ENCODE results near the gene SULT4A1.

Gene SULT4A1

GRCh38 chr22:43844560-43845545 is 17.5 kb downstream of the SULT4A1 start:
- TF ChIP-seq, protein P1, sequence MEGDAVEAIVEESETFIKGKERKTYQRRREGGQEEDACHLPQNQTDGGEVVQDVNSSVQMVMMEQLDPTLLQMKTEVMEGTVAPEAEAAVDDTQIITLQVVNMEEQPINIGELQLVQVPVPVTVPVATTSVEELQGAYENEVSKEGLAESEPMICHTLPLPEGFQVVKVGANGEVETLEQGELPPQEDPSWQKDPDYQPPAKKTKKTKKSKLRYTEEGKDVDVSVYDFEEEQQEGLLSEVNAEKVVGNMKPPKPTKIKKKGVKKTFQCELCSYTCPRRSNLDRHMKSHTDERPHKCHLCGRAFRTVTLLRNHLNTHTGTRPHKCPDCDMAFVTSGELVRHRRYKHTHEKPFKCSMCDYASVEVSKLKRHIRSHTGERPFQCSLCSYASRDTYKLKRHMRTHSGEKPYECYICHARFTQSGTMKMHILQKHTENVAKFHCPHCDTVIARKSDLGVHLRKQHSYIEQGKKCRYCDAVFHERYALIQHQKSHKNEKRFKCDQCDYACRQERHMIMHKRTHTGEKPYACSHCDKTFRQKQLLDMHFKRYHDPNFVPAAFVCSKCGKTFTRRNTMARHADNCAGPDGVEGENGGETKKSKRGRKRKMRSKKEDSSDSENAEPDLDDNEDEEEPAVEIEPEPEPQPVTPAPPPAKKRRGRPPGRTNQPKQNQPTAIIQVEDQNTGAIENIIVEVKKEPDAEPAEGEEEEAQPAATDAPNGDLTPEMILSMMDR (IDR thresholded peaks at IDR 0.05; ENCODE audit: insufficient read depth, low read depth, low read length, missing control alignments) = no peak
- no peak for DNase-seq (ENCODE audit: low read depth)
- no peak overlapping the region for H3K4me3 ChIP-seq (ENCODE audit: low read length)

- no peak overlapping the region for H3K4me3 ChIP-seq (ENCODE audit: low read length)
- DNase-seq (ENCODE audit: low read depth) = no peak
- TF ChIP-seq, protein P1 (IDR thresholded peaks at IDR 0.05; ENCODE audit: insufficient read depth, low read depth, low read length, missing control alignments) = no peak
These were observed 18.4 kb downstream of the SULT4A1 start for GRCh38 chr22:43843783-43844530.

GRCh38 chr22:43841742-43842141 is 20.6 kb downstream of the SULT4A1 start:
- DNase-seq (ENCODE audit: low read depth) = no peak
- no peak overlapping the region for H3K4me3 ChIP-seq (ENCODE audit: low read length)
- TF ChIP-seq, protein P1 (IDR thresholded peaks at IDR 0.05; ENCODE audit: insufficient read depth, low read depth, low read length, missing control alignments) = no peak

- TF ChIP-seq, protein P1 (IDR thresholded peaks at IDR 0.05; ENCODE audit: insufficient read depth, low read depth, low read length, missing control alignments) = no peak
- H3K4me3 ChIP-seq (ENCODE audit: low read length) = no peak overlapping the region
- DNase-seq (ENCODE audit: low read depth) = no peak
These were observed 21.5 kb downstream of the SULT4A1 start for GRCh38 chr22:43840851-43841250.

GRCh38 chr22:43840431-43840830 is 21.9 kb downstream of the SULT4A1 start:
- TF ChIP-seq, protein P1 (IDR thresholded peaks at IDR 0.05; ENCODE audit: insufficient read depth, low read depth, low read length, missing control alignments) = no peak
- no peak overlapping the region for H3K4me3 ChIP-seq (ENCODE audit: low read length)
- DNase-seq (ENCODE audit: low read depth) = no peak

DNA sequence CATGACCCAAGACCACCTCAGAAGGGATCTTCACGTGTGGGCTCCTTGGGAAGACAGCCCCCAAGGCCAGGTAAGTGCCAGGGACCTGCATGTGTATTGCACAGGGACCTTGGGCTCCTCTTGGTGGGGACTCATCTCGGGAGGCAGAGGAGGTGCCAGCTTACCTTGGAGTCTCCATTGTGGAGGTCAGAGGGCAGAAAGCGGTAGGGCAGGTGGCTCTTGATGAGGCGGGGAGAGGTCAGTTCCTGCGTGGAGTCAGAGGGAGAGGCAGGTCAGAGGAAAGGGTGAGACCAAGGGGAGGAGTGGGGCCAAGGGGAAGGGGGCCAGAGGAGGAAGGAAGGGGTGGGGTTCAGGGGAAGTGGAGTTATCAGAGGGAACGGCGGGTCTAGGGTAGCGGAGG is 22.5 kb downstream of the SULT4A1 start:
- DNase-seq (ENCODE audit: low read depth) = no peak
- H3K4me3 ChIP-seq (ENCODE audit: low read length) = no peak overlapping the region
- TF ChIP-seq, protein P1 (IDR thresholded peaks at IDR 0.05; ENCODE audit: insufficient read depth, low read depth, low read length, missing control alignments) = no peak

All from epithelial cell of esophagus (primary cell).